DMS114 treated with DMSO at 0.1 percent for 48 hours (cell line): Measurements from ENCODE around the gene ATG9B.
A peak's percentile ranks its signal among the peaks of the same experiment; 100 is the strongest.

Source experiments
- DNase-seq: peaks from one replicate; lab custom pipeline; 2025; ENCODE audit not compliant: unreplicated experiment; lab: John Stamatoyannopoulos, UW

The ATG9B gene

DNA sequence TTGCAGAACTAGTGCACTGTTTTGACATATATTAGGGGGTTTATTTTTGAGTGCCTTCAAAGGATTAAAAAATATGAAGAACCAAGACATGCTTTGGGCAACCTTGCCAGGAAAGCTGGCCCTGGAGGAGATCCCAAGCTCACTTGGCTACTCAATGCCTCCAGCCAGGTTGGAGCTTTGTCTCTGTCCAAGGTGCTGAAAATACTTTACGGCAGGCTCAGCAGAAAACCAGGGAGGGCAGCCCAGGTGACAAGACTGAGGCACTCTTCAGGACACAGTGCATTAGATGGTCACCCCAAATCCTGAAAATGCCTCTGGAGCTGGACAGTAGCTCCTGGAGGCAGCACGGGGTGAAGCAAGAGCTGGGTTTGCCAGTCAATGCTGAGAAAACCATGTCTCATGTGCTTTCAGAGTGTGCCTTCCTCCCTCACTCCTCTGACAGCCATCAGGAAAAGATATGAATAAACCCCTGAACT, 40.4 kb downstream of the ATG9B start:
- DNase-seq, result no peak

GRCh38 chr7:150982351-150982750, 41.9 kb downstream of the ATG9B start:
- DNase-seq, result no peak

DNA sequence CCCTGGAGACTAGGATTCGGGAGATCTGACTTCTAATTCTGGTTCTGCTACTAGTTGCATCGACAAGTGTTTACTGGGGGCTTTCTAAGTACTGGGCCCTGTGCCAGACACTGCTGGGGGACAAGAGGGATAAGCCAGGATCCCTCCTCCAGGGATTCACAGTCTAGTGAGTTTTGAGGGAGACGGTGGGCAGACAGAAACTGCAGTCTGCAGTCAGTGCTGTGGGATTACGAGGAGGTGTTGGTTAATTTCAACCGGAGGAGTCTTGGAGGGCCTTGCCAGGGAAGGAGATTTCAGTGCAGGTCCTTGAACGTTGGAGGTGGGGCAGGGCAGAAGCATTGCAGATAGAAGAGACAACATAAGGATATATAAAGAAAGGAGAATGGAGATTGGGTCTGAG, 42.6 kb downstream of the ATG9B start:
- no peak for DNase-seq

DNA sequence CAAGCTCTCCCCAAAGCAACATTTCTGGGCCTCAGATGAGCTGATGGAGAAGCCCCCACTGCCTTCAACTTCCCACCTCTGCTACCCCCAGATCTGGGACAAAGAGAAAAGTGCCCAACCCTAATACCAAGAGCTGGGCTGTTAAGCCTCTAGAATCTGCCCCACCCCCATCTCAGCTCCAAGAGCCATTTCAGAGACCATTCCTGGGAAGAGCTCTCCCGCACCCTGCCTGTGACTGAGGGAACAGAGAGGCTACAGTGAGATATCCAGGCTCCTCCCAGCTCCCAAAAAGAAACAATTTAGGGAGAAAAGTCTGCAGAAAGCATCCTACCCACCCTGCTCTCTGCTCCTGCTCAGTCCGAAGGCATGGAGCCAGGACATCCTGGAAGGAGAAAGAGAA, 43.6 kb downstream of the ATG9B start:
- no peak for DNase-seq

DNA sequence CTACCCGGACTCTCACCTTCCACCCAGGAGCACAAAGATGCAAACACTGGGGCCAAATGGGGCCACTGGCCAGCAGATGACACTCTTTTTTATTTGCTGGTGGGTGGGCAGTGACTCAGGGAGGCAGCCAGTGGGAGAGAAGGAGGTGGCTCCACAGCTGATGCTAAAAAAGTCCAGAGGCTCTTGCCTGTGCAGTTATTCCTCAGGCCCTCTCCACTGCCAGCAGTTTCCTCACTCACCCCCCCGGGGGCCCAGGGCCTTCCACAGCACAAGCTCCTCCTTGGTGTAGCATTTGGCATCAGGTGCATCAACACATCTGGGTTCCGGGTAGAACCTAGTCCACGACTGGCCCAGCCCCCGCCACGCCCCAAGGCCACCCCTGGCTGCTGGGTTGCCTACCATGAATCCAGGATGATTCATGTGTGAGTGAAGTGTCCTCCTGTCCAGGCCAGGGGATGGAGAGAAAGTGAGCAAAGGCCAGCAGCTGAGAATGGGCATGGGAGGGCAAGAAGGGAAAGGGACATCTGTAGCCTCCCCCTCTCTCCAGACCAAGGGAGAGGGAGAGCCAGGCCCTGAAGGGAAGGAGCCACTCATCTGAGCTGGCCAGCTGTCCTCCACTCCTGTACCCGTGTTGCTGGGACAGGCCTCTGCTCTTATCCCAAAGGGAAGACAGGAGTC, 44.4 kb downstream of the ATG9B start:
- no peak for DNase-seq

DNA sequence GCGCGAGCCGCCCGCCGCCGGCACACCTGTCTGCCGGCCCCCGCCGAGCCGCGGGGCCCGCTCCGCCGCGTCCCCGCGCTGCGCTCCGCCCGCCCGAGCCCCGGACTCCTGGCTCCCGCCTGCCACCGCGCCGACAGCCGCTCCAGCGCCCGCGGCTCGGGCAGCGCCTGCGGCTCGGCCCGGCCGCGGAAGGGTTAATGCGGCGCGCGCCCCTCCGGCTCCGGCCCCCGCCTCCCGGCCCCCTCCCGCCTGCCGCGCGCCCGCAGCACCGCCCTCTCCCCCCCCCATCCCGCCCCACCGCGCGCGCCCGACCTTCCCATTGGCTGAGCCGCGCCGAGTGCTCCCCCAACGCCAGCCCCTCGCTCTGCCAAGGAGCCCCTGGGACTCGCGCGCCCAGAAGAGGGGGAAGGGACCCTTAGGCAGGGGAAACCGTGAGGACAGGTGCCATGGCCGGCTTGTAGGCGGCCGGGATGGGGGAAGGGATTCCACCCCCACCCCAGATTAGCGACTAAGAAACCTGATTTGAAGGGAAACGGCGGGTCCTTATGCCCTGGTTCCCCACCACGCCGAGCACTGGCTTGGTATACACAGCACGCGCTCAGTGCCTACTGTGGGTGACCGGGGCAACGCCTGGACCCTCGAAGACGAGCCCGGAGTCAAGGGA, 46.0 kb downstream of the ATG9B start, which contains the start of gene KCNH2:
TSS of gene KCNH2 (minus strand) at position 196 of the 664 bp plus-strand sequence. CDS start 408 bp downstream, outside the sequence.
- DNase-seq, result peak; percentile 25

- no peak for DNase-seq
Observed at GRCh38 chr7:150977382-150978125, 46.7 kb downstream of the ATG9B start.

DNA sequence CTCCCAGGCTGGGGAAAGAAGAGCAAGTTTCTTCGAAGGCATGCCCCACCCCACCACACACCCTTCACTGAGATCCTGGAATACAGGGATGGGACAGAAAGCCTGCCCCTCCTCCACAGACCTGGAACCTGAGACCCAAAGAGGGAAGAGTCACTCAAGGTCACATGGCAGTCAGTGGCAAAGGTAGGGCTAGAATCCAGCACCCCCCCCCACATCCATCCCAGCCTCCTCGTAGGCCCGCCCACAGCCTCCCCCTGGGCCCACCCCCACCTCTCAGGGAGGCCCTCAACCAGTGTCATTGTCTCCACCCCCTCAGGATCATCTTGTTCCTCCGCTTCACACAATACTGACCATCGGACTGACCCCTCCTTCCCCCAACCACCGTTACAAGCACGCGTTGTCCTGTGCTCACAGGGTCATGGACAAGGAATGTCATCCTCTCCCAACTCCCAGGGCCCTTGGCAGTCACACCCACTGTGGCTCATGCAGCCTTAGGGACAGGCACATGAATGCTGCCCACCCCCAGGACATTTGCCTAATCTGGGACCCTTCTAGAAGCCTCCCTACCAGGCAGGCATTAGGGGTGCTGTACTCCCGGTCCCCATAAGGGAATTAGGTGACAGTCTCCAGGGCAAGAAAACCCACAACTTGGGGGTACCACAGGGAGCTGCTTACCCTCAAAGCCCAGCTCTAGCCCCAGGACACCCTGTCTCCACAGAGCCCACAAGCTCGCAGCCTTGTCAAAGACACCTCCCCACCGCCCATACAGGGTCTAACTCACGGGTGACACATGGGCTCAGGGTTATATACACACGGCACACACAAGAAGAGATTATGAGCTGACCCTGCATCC, 47.5 kb downstream of the ATG9B start:
- DNase-seq, result no peak

- DNase-seq, result no peak
Observed at GRCh38 chr7:150975536-150976319, 48.6 kb downstream of the ATG9B start.

DNA sequence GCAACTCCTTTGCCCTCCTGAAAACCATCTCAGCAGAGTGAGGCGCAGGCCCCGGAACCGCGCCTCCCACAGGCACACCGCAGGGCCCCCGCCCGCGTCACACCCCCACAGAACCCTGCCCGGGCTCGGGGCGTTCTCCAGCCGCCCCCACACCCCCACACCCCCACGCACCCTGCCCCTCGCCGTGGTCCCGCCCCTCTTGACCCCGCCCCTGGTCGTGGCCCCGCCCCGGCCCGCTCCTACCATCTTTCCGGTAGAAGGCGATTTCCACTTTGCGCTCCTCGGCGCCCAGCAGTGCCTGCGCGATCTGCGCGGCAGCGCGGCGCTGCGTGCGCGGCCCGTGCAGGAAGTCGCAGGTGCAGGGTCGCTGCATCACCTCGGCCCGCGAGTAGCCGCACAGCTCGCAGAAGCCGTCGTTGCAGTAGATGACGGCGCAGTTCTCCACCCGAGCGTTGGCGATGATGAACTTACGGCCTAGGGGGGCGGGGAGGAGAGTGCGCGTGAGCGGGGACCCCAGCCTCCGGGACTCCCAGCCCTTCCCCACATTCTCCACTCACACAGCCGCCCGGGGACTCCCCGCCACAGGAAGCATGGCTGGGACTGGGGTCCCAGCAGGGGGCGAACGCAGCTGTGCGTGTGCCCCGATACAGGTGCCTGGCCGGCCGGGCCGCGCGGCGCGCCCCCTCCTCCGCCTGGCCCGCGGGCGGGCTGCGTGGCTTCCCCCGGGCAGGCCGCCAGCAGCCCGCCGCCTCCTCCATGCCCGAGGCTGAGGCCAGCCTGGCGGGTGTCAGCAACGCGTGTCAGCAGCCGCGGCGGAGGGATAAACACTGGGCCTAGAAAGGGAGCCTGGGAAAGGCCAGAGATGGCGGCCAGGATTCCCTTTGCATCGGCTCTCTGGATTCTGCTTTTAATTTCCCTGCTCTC, 49.6 kb downstream of the ATG9B start:
- DNase-seq, result peak; percentile 13

GRCh38 chr7:150973571-150974451, 50.5 kb downstream of the ATG9B start:
- no peak for DNase-seq

DNA sequence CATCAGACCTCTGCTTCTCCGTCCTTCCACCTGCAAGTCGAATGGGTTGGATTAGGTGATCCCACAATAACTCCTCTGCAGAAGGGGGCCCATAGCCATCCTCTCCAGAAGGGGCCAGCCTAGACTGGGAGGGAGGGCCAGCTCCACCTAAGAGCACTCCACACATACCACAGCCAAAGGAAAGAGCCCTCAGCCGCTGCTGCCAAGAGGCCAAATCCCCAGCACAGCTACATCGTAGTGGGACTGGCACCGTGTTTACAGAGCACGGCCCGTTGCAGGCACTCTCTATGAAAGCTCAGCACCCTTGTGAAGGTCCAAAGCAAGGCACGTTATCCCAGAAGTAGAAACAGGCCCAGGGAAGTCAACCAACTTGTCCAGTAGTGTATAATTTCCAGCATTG, 51.6 kb downstream of the ATG9B start:
- no peak for DNase-seq

GRCh38 chr7:150972023-150972468, 52.2 kb downstream of the ATG9B start:
- no peak for DNase-seq

DNA sequence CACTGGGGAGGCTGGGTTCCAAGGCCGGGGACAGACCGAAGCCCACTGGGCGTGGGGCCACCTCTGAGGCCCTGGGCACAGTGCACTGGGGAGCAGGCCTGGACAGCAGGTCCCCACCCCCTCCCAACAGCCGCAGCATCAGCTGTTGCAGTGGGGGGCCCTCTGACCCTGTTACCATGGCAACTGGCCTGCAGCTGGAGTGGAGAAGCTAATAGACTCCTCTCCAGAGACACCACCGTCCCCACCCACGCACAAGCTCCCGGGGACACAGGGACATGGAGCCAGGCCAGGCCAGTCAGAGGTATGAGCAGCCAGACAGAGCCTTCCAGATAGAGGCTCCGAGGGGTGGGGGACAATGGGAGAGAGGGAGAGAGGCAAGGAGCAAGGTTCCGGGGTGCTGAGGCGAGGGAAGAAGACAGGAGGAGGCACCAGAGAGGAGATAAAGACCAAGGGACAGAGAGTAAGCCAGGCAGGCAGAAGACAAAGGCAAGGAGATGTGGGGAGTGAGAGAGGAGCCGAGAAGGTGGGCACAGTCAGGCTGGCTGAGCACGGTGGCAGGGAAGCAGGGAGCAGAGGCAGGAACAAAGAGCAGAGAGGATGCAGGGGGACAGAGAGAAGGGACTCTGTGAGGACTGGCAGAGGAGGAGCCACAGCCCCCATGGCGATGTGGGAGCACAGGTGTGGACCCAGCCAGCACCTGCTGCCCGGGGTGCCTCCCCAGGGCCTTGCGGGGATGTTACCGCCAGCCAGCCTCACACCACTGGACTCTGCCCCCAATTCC, 52.9 kb downstream of the ATG9B start:
- no peak for DNase-seq

- DNase-seq, result no peak
Observed at GRCh38 chr7:150970424-150970823, 53.9 kb downstream of the ATG9B start.

DNA sequence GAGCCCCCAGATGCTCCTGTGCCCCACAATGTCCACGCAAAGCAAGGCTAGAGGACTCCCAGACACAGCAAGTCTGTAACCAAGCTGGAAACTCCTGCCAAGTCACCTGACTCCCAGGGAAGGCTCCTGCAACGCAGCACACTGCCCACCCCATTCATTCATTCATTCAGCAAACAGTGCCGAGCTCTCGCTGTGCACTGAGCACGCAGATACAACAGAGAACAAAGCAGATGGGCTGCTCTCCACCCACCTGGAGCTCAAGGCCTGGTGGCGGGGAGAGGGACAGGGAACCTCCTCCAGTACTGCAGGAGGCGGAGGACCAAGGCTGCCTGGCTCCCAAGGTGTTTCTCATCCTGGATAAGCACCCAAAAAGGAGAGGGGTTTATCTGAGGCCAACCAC, 54.8 kb downstream of the ATG9B start:
- no peak for DNase-seq

DNA sequence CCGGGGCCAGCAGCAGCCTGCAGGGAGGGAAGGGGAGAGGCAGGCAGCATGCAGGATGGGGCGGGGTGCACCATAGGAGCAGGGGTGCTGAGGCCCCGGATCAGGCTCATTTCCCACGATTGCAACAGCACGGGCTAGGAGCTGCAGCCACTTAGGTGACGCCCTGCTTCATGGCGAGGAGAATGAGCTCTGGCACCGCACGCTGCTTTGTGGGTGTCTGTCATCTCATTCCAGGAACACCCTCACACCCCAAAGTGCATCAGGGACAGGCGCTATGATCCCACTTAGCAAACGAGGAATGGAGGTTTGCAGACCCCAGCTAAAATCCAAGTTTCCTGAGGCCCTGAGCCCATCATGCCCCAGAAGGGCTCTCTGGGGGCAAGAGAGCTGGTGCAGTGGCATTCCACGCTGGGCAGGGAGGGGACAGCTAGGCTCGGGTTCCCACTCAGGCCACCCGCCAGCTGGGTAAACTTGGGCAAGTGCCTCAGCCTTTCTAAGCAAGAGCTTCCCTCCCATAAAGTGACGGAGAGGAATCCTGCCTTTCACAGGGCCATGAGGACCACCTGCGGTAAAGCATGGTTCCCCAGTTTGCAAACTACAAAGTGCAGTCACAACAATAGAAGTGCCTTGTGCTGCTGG, 55.4 kb downstream of the ATG9B start:
- no peak for DNase-seq
